ENCODE results near the gene CADPS2. TPM values are rescaled to one million over a fixed set of nuclear protein-coding genes. Genes with fewer than 3 reads are reported as not detected.

Gene CADPS2
- total and polyA plus RNA-seq, 2 of the 8 experiments (the other 6 are each of a cell fraction or from before 2014, with no cell fraction given) = 8.9 to 22.3 TPM

DNA sequence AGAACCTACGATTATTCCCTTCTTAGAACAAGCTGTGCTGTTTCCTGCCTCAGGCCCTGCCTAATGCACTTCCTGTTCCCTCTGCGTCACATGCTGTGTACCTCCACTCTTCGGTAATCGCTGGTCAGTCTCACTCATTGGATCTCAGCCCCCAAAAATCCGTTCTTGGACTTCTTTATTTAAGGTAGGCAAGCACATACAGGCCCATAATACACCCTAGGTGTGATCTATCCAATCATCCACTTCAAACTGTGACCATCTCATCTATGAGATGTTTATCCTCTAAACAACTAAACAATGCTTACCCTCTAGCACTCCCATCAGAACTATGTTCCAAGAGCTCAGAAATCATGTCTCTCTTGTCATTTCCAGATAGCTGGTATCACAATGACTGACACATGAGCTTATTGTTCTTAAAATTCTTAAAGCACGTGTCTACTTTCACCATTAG is 83.9 kb downstream of the CADPS2 start:
- no peak overlapping the region for H3K14ac ChIP-seq (ENCODE audit: insufficient read length)
- H3K4me1 ChIP-seq (replicated peaks in 1 of 4; ENCODE audit: control insufficient read depth in 3 of 4, insufficient read depth in 4 of 4, low read length in 3 of 4) = peaks cover 0 to 9% (median 1%) of the 10 kb centered on the region in 4 experiments; a peak in 4 of 7 replicates
- H3K79me1 ChIP-seq (ENCODE audit: low read depth, low read length) = no peaks in the 10 kb centered on the region
- H2BK5ac ChIP-seq (ENCODE audit: low read depth, low read length) = no peak overlapping the region
- TF ChIP-seq USF2 (IDR thresholded peaks at IDR 0.05; ENCODE audit: low read length) (peak; percentile 9; the same call in 1 of the 2 replicates), ASH2L (IDR thresholded peaks at IDR 0.05; ENCODE audit: low read length) (peak; percentile 23)
- TF ChIP-seq, protein P1, sequence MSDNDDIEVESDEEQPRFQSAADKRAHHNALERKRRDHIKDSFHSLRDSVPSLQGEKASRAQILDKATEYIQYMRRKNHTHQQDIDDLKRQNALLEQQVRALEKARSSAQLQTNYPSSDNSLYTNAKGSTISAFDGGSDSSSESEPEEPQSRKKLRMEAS (IDR thresholded peaks at IDR 0.05) = no peak
- no peaks in the 10 kb centered on the region for H3K36me3 ChIP-seq (ENCODE audit: control insufficient read depth in 2 of 4, insufficient read depth in 4 of 4, low read length in 3 of 4)
- H3K4ac ChIP-seq (replicated peaks; ENCODE audit: insufficient read length, low read depth, low read length) = no peak overlapping the region
- H3K23ac ChIP-seq (ENCODE audit: insufficient read length) = no peak overlapping the region
- no peak overlapping the region for H3K4me3 ChIP-seq (ENCODE audit: extremely low read depth in 1 of 4, insufficient read depth in 2 of 4, low read depth in 3 of 4, low read length in 4 of 4)
- no peak overlapping the region for H4K8ac ChIP-seq (ENCODE audit: extremely low read depth, insufficient read depth, low read length)
- DNase-seq (ENCODE audit: low read depth in 1 of 2, low spot score in 2 of 2) = no peak
- H2BK20ac ChIP-seq (ENCODE audit: low read length) = no peak overlapping the region
- no peak overlapping the region for H3K18ac ChIP-seq (ENCODE audit: extremely low read depth, low read length)
- H3K9me3 ChIP-seq (ENCODE audit: insufficient read depth in 2 of 2, low read depth in 1 of 2, low read length in 1 of 2) = no peaks in the 10 kb centered on the region
- no peak overlapping the region for H2BK120ac ChIP-seq (replicated peaks; ENCODE audit: low read depth, low read length)
- WGBS, 2 experiments (ENCODE audit: extremely low coverage in 1 of 2, insufficient coverage in 1 of 2, insufficient read length in 1 of 2, insufficient replicate concordance in 2 of 2, low coverage in 1 of 2, low lambda C conversion rate in 2 of 2, missing lambda C conversion rate in 1 of 2) = 51% methylated on average over 6 of the region's 6 CpGs; no CpG with 5 or more reads in 1 of the 2 experiments
- peak overlapping the region; percentile 30 to 43; a peak in 2 of 4 replicates for H3K4me2 ChIP-seq (ENCODE audit: insufficient read depth in 1 of 2, low read depth in 2 of 2, low read length in 2 of 2)
- no peaks in the 10 kb centered on the region for H3K23me2 ChIP-seq (ENCODE audit: low read depth, low read length)
- H3K9ac ChIP-seq (replicated peaks in 1 of 4; ENCODE audit: extremely low read depth in 1 of 4, low read depth in 3 of 4, low read length in 3 of 4) = no peak overlapping the region
- POLR2A ChIA-PET (ENCODE audit: partially characterized antibody) = interaction anchor here (1.6 kb wide), 1 partner anchor 83 kb away, joined by 4 read pairs; the partner anchor contains the start of gene CADPS2
- no peak overlapping the region for H4K91ac ChIP-seq (replicated peaks; ENCODE audit: insufficient read length, low read length)
- no peak overlapping the region for H2AK5ac ChIP-seq (ENCODE audit: low read depth, low read length)
- no peak overlapping the region for H4K5ac ChIP-seq (ENCODE audit: insufficient read length, low read depth, low read length)
- no peak overlapping the region; the same call in 1 of the 2 replicates for H2AFZ ChIP-seq (ENCODE audit: low read length)
- H4K20me1 ChIP-seq (replicated peaks in 1 of 2; ENCODE audit: control insufficient read depth in 1 of 2, insufficient read depth in 2 of 2, low read length in 2 of 2) = no peaks in the 10 kb centered on the region
- H2BK12ac ChIP-seq (ENCODE audit: low read depth, low read length) = peak overlapping the region; percentile 78; the same call in 1 of the 2 replicates
- no peak overlapping the region for H3K27ac ChIP-seq (ENCODE audit: low read depth, low read length)
- CTCF ChIA-PET (ENCODE audit: partially characterized antibody) = interaction anchor here (0.5 to 2.6 kb wide), 4 partner anchors 12 to 190 kb away, joined by 3 to 8 read pairs (median 4); no protein-coding TSS in a partner anchor
- FAIRE-seq = peak; percentile 79
- no peaks in the 10 kb centered on the region for H3K27me3 ChIP-seq (replicated peaks in 1 of 4; ENCODE audit: control insufficient read depth in 3 of 4, extremely low read depth in 1 of 4, insufficient read depth in 3 of 4, low read length in 3 of 4)
- no peak overlapping the region for H2BK15ac ChIP-seq (ENCODE audit: low read length)
- peaks cover 0 to 2% of the 10 kb centered on the region in 2 experiments; a peak in 1 of 4 replicates for H3K79me2 ChIP-seq (ENCODE audit: control insufficient read depth in 1 of 2, insufficient read depth in 2 of 2, low read length in 2 of 2)
- H3K56ac ChIP-seq (replicated peaks; ENCODE audit: insufficient read length, low read depth, low read length) = no peak overlapping the region

Data from H1 (cell line).